NCI-H748 (cell line): Measurements from ENCODE around the gene COX10.
"Not testable (repeated sequence)": the region's sequence is repeated elsewhere in the genome, so short reads cannot be mapped to it uniquely, and the experiment has no call there.

ENCODE experiments used
- DNase-seq: peaks from one replicate; lab custom pipeline; 2025; ENCODE audit not compliant: unreplicated experiment; lab: John Stamatoyannopoulos, UW

The COX10 gene

DNA sequence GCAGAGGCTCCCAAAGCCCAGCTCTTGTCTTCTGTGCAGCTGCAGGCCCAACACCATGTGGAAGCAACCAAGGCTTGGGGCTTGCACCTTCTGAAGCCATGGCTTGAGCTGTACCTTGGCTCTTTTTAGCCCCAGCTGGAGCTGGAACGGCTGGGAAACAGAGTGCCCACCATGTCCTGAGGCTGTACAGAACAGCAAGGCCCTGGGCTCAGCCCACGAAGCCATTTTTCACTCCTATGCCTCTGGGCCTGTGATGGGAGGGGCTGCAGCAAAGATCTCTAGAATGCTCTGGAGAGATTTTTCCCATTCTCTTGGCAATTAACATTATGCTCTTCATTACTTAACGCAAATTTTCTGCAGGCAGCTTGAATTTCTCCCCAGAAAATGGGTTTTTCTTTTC, 99.3 kb downstream of the COX10 start:
- DNase-seq: no peak

GRCh38 chr17:14169287-14169686, 100.0 kb downstream of the COX10 start:
- DNase-seq: no peak

DNA sequence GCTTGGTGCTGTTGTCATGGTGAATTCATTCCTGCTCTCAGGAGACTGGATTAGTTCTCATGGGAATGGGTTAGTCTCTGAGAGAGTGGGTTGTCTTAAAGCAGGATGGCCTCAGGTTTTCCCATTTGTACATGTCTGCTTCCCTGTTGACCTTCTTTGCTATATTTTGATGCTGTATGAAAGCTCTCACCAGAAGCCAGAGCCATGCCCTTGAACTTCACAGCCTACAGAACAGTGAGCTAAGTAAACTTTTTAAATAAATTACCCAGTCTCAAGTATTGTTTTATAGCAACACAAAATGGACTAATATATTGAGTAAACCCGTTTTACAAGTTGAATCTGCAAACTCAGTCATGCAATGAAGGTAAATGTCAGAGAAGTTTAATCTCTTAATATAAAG, 100.6 kb downstream of the COX10 start:
- DNase-seq: no peak

DNA sequence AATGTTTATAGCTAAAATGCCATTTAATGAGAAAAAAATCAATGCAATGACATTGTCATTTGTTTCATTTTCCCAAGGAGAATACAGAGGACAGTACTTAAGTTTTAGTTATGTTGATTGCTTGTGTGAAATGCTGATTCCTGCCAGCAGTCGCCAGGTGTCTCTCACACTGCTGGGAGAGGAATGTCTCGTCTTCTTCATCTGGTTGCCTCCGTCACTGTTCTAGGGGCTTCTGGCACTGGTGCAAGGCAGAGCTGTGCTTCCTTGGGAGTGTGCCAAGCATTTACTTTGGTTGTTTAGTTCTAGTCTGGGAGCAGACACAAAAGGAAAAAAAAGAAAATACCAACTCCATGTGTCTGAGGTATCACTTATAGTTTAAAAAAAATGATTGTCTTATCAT, 107.7 kb downstream of the COX10 start:
- DNase-seq: not testable (repeated sequence)

- not testable (repeated sequence) for DNase-seq
These were observed 108.5 kb downstream of the COX10 start for GRCh38 chr17:14177801-14178200.

DNA sequence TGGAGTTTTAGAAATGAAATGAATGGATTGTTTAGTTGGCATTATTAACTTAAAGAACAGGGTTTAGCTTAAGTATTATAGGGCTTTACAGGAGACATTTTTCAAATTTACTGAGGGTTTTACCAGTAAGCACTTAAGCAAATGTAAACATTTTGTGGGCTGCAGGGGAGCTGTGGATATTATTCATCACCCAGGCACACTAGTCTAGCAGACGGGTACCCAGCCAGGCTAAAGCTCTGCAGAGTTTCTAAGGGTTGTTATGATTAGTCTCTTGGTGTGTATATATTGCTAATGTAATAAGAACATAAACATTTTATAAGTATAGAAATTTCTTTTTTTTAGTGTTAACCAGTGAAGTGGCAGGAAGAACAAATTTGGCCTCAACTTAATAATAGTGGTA, 110.6 kb downstream of the COX10 start:
- DNase-seq: not testable (repeated sequence)

GRCh38 chr17:14182084-14182483, 112.8 kb downstream of the COX10 start:
- DNase-seq: not testable (repeated sequence)

DNA sequence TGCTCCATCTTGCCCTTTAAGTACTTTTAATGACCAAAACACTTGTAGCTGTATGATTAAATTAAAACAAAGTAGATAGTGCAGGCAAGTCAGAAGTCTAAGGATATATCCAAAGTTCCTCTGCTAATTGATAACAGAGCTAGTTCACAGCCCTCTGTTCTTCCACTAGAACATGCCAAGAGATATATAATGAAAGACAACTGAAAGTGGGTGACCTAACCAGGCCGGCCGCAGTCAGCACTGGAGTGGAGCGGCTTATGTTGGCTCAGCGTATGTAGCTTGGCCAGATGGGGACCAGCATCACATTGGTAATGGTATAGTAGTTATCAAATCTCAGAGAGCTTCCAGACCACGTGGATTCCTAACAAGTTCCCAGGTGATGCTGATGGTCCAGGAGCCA, 115.2 kb downstream of the COX10 start:
- not testable (repeated sequence) for DNase-seq

DNA sequence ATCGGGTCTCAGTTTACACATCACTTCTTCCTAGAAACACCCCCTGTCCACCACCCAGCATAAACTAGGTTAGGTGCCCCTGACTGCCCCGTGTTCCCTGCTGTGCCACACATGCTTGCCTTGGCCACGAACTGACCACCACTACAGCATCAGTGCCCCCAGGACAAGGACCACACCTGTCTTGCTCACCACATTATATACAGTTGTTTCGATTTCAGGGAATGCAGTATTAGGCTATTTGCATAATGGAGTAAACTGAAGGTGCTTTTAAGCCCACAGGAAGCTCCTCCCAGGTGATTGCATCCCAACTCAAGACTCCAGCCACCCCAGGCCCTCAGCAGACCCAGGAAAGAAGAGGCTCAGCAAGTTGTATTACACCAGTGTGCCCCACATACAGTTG, 117.1 kb downstream of the COX10 start:
- DNase-seq: not testable (repeated sequence)

DNA sequence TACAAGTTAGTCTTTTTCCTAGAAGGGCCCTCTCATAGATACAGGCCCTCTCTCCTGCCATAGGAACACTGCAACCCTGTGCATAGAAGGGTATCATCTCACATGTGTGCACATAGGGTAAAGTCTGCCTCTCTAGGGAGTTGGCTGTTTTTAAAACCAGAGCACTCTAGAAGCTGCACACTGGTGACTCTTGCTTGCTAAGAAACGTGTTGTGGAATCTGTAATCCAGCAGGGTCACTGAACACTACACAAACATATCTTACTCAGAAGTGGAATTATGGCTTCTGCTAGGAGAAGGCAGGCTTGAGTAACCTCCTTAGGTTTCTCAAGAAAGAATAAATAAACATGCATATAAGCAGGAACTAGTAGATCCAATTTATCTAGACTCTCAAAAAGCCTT, 121.5 kb downstream of the COX10 start:
- DNase-seq: not testable (repeated sequence)

DNA sequence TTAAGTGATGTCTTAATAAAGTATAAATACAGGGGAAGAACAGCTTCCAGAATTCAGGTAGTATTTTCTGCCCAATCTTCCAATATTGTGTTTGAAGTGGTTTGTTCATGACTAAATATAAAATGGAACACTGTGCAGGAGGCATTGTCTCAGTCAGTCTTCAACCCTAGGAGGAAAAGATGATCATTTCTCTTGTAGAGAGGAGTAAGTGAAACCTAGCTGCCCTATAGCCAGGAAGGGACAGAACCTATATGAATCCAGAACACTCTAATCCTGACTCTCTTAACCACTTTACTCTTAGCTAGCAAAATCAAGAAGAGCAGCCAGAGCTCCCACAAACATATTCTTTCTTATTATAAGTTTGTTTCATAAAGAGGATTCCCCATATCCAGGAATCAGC, 122.2 kb downstream of the COX10 start:
- DNase-seq: not testable (repeated sequence)

- DNase-seq: not testable (repeated sequence)
These were observed 122.7 kb downstream of the COX10 start for GRCh38 chr17:14192039-14192438.

DNA sequence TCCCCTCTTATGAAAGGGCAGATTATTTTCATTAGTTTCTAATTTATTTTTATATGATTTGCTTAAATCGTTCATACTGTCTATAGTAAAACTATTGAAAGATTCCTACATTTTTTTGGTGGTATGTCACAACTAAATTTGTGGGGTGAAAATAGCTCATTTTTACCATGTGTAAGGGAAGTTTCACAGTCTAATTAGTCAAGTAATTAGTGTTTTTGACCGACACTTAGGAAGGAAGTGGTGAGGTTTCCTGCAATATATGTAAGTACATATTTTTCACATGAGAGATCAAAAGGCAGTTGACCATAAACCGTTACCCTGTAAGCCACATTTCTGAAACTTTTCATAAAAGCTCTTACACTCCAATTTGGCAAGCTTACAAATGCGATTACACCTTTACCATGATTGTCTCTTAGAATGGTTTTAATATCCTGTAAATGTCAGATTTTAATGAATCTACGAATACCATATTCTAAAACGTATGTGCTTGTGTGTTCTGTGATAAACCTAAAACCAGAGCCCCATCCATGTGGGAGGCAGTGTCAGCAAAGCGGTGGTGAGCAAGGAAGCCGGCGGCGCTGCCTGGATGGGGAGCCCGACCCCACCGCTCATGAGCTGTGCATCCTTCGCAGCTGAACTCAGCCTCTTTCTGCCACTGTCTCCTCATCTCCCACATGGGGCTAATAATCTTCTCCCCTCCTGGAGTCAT, 123.5 kb downstream of the COX10 start:
- DNase-seq: not testable (repeated sequence)

DNA sequence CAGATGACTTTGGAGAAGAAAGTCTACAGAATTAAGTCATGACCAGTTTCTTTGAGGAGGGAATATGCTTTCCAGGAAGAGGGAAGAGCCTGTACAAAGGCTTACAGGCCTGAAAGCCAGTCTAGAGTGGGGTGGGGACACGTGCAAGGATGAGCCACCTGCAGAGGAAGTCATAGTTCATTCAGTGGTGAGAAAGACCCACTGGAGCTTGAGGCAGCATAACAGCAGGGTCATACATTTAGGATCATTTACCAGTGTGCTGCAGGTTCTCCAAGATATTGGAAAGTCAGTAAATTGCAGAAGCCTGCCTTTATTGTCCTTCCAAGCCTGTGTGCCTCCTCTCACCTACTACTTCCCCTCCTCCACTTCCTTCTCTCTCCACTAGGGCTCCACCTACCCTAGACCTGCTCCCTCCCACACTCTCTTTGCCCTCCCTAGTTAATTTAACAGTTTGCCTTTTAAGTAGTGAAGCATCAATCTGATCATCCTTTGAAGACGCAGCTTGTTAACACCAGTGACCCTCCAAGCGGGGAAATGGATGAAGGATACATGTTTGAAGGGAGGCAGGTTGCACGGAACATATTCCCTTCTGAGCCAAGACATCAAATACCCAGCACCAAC, 127.2 kb downstream of the COX10 start:
- DNase-seq: no peak

GRCh38 chr17:14197057-14197456, 127.8 kb downstream of the COX10 start:
- DNase-seq: no peak

GRCh38 chr17:14197586-14197985, 128.3 kb downstream of the COX10 start:
- DNase-seq: no peak

- peak; percentile 19 for DNase-seq
These were observed 128.7 kb downstream of the COX10 start for GRCh38 chr17:14198013-14198412.

DNA sequence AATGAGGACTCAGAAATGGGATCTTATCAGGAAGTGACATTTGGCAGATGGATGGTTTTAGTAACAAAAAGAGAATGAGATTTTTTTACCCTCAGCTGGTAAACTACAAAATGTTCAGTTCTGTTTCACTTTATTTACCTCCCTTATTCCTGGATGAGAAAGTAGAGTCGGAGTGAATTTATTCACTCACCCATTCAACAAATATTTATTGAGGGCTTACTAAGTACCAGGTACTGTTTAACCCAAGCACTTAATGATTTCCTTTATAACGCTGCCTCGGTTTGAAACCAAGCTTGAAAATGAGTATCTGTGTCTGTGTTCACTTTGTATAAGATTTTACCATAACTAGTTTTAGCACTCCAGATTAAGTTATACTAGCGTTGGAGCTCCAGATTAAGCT, 129.3 kb downstream of the COX10 start:
- no peak for DNase-seq

GRCh38 chr17:14199601-14200000, 130.3 kb downstream of the COX10 start:
- DNase-seq: no peak

DNA sequence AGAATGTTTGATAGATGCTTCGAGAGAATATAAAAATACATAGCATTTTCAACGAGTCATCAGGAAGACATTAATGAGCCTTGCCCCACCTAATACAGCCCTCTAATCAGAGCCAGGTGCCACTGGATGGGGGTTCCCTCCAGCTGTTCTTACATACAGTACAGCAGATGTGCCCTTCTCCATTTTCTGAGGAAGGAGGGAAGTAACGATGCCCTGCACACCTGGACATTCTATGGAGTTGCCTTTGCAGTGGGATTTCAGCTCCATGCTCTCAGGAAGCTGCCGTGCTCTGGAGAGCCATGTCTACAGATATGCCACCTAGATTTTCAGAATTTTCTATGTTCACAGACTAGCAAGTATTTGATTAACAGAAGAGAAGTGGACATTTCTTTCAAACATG, 131.1 kb downstream of the COX10 start:
- DNase-seq: no peak

DNA sequence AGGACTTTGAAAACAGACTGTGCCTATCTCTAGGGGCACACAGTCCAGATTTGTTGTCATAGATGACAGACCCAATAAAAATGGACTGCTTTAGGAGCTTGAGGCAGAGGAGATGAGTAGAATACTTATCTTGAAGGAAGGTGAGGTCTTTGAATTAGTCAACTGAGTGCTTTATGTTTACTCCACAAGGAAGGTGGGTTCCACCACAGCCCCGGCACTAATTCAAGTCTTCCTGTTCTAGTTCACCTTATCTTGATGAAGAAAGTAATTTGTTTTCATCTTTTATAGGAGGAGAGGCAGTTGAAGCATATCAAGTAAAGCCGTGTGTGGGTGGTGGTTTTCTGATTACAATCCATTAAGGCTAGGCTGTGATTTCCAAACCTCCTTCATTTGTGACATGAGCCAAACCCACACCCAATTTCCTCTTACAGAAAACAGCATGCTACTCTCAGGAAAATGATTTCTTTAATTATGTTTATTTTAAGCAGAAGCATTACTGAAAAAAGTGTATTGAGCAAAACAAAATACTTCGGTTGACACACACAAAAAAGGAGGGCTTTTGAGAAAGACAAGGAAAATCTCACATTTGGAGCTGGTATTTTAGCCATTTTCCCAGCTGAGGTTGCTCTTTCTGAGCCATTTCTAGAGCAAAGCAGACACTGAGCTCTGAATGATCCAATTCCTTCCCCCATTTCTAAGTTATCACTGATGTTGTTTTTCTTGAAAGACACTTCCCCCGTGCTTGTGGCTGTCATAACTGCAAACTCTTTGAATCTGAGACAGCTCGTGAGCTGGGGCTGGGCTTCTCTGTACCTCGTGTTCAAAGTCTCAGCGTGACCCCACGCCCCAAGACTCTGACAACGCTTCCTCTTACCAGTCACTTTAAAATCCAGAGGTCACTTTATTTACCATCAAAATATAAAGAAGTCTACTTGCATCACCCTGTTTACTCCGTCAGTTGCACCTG, 132.0 kb downstream of the COX10 start:
- no peak for DNase-seq

GRCh38 chr17:14201988-14202380, 132.7 kb downstream of the COX10 start:
- no peak for DNase-seq
